ENCODE results near the gene SF3B3. TPM values are rescaled to one million over a fixed set of nuclear protein-coding genes. Genes with fewer than 3 reads are reported as not detected.

Gene SF3B3
- total and polyA plus RNA-seq, 5 donors from 2014 or later = 110 to 190 (median 138) TPM

- DNase-seq (no peak), ATAC-seq (ENCODE audit: low read depth in 2 of 2) (no peak)
- Mint-ChIP-seq H3K9me3 (no peaks in the 10 kb centered on the region), H3K4me1 (peaks cover 0 to 4% (median 0%) of the 10 kb centered on the region in 4 donors), H3K36me3 (no peaks in the 10 kb centered on the region), H3K4me3 (no peak overlapping the region), H3K27ac (no peak overlapping the region), H3K27me3 (peaks cover 17% of the 10 kb centered on the region)
- Histone ChIP-seq H3K27me3 (ENCODE audit: control insufficient read depth, insufficient read depth, low read length) (no peaks in the 10 kb centered on the region), H3K4me3 (ENCODE audit: low read depth, low read length) (no peak overlapping the region), H3K27ac (ENCODE audit: insufficient read depth, low read length, poor library complexity, severe bottlenecking) (no peak overlapping the region), H3K36me3 (ENCODE audit: control insufficient read depth, insufficient read depth, low read length) (no peaks in the 10 kb centered on the region), H3K4me1 (ENCODE audit: control insufficient read depth, insufficient read depth, low read length, poor library complexity, severe bottlenecking) (no peaks in the 10 kb centered on the region), H3K9me3 (ENCODE audit: control insufficient read depth in 2 of 2, low read length in 2 of 2) (no peaks in the 10 kb centered on the region)
Measured at GRCh38 chr16:70608521-70608920, 84.9 kb downstream of the SF3B3 start.

DNA sequence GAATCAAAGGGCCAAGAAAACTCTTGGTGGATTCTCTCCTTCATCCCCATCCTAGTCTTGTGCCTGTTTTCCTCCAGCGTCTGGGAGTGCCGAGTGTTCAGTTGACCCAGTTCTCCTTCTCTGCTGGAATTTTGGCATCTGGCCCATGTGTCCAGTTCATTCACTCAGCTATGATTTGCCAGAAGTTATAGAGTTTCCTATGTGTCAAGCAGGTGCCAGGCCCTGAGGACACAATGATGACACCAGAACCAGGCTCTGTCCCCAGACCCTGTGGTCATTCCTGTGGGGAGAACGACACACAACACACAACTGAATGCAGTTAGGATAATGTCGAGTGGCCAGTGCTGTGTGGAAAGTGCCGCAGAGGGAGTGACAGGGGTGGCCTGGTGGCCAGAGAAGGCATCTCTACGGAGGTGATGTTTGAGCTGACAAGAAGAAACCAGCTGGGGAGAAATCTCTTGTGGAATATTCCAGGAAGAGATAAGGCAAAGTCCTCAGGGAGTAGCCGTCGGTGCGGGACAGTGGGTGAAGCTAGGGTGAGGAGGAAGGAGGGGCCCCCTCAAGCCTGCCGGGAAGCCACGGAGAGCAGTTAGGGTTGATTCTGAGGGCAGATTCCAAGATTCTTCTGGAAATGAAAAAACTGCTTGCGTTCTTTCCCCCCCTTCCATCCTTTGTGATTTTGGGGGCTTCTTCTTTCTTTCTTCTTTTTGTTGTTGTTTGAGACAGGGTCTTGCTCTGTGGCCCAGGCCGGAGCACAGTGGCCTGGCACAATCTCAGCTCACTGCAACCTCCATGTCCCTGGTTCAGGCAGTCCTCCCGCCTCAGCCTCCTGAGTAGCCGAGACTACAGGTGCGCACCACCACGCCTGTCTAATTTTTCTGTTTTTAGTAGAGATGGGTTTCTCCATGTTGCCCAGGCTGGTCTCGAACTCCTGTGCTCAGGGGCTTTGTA, 86.9 kb downstream of the SF3B3 start:
- H3K4me3 Mint-ChIP-seq = no peak overlapping the region
- Histone ChIP-seq H3K4me1 (ENCODE audit: control insufficient read depth, insufficient read depth, low read length, poor library complexity, severe bottlenecking) (no peaks in the 10 kb centered on the region), H3K9me3 (ENCODE audit: control insufficient read depth in 2 of 2, low read length in 2 of 2) (no peaks in the 10 kb centered on the region), H3K27me3 (ENCODE audit: control insufficient read depth, insufficient read depth, low read length) (no peaks in the 10 kb centered on the region), H3K36me3 (ENCODE audit: control insufficient read depth, insufficient read depth, low read length) (no peaks in the 10 kb centered on the region), H3K27ac (ENCODE audit: insufficient read depth, low read length, poor library complexity, severe bottlenecking) (no peak overlapping the region), H3K4me3 (ENCODE audit: low read depth, low read length) (no peak overlapping the region)
- no peaks in the 10 kb centered on the region for H3K9me3 Mint-ChIP-seq
- no peak for DNase-seq
- H3K27ac Mint-ChIP-seq = peak overlapping the region in 1 of 3 donors; percentile 48
- H3K4me1 Mint-ChIP-seq = peaks cover 0 to 4% (median 0%) of the 10 kb centered on the region in 4 donors
- H3K36me3 Mint-ChIP-seq = no peaks in the 10 kb centered on the region
- ATAC-seq (ENCODE audit: low read depth in 2 of 2) = no peak
- peaks cover 20% of the 10 kb centered on the region for H3K27me3 Mint-ChIP-seq

- H3K36me3 Mint-ChIP-seq = no peaks in the 10 kb centered on the region
- ATAC-seq (ENCODE audit: low read depth in 2 of 2) (no peak), DNase-seq (no peak)
- H3K4me3 ChIP-seq (ENCODE audit: low read depth, low read length) = no peak overlapping the region
- H3K27me3 ChIP-seq (ENCODE audit: control insufficient read depth, insufficient read depth, low read length) = no peaks in the 10 kb centered on the region
- no peak overlapping the region for H3K27ac Mint-ChIP-seq
- H3K9me3 ChIP-seq (ENCODE audit: control insufficient read depth in 2 of 2, low read length in 2 of 2) = no peaks in the 10 kb centered on the region
- no peaks in the 10 kb centered on the region for H3K4me1 ChIP-seq (ENCODE audit: control insufficient read depth, insufficient read depth, low read length, poor library complexity, severe bottlenecking)
- no peaks in the 10 kb centered on the region for H3K36me3 ChIP-seq (ENCODE audit: control insufficient read depth, insufficient read depth, low read length)
- no peaks in the 10 kb centered on the region for H3K9me3 Mint-ChIP-seq
- H3K4me1 Mint-ChIP-seq = peaks cover 0 to 4% (median 0%) of the 10 kb centered on the region in 4 donors
- H3K27ac ChIP-seq (ENCODE audit: insufficient read depth, low read length, poor library complexity, severe bottlenecking) = no peak overlapping the region
- H3K4me3 Mint-ChIP-seq = no peak overlapping the region
- H3K27me3 Mint-ChIP-seq = peaks cover 20% of the 10 kb centered on the region
Measured at GRCh38 chr16:70611224-70611598, 87.6 kb downstream of the SF3B3 start.

- no peak overlapping the region for H3K27ac ChIP-seq (ENCODE audit: insufficient read depth, low read length, poor library complexity, severe bottlenecking)
- ATAC-seq (ENCODE audit: low read depth in 2 of 2) (no peak), DNase-seq (no peak)
- Mint-ChIP-seq H3K27me3 (peaks cover 20% of the 10 kb centered on the region), H3K36me3 (no peaks in the 10 kb centered on the region), H3K27ac (no peak overlapping the region), H3K4me3 (no peak overlapping the region), H3K9me3 (no peaks in the 10 kb centered on the region), H3K4me1 (peaks cover 0 to 4% (median 0%) of the 10 kb centered on the region in 4 donors)
- H3K9me3 ChIP-seq (ENCODE audit: control insufficient read depth in 2 of 2, low read length in 2 of 2) = no peaks in the 10 kb centered on the region
- H3K4me3 ChIP-seq (ENCODE audit: low read depth, low read length) = no peak overlapping the region
- H3K4me1 ChIP-seq (ENCODE audit: control insufficient read depth, insufficient read depth, low read length, poor library complexity, severe bottlenecking) = no peaks in the 10 kb centered on the region
- H3K36me3 ChIP-seq (ENCODE audit: control insufficient read depth, insufficient read depth, low read length) = no peaks in the 10 kb centered on the region
- no peaks in the 10 kb centered on the region for H3K27me3 ChIP-seq (ENCODE audit: control insufficient read depth, insufficient read depth, low read length)
Measured at GRCh38 chr16:70611785-70612303, 88.2 kb downstream of the SF3B3 start.

DNA sequence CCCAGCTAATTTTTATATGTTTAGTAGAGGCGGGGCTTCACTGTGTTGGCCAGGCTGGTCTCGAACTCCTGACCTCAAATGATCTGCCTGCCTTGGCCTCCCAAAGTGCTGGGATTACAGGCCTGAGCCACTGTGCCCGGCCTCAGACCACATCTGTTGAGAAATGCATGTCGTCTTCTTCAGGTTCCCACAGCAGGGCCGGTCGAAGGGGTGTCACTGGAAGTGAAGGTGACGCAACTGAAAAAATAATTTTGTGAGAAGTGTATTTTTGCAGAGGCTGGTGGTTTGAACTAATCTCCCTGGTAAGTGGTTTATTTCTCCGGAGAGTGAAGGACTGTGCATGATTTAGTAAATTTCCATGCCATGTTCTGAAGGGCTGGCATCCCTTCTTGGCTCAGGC, 89.3 kb downstream of the SF3B3 start:
- ATAC-seq (ENCODE audit: low read depth in 2 of 2) (no peak), DNase-seq (no peak)
- H3K36me3 Mint-ChIP-seq = no peaks in the 10 kb centered on the region
- Histone ChIP-seq H3K4me1 (ENCODE audit: control insufficient read depth, insufficient read depth, low read length, poor library complexity, severe bottlenecking) (no peaks in the 10 kb centered on the region), H3K4me3 (ENCODE audit: low read depth, low read length) (no peak overlapping the region), H3K36me3 (ENCODE audit: control insufficient read depth, insufficient read depth, low read length) (no peaks in the 10 kb centered on the region), H3K9me3 (ENCODE audit: control insufficient read depth in 2 of 2, low read length in 2 of 2) (no peaks in the 10 kb centered on the region), H3K27me3 (ENCODE audit: control insufficient read depth, insufficient read depth, low read length) (no peaks in the 10 kb centered on the region), H3K27ac (ENCODE audit: insufficient read depth, low read length, poor library complexity, severe bottlenecking) (no peak overlapping the region)
- H3K4me1 Mint-ChIP-seq = peaks cover 0 to 4% (median 0%) of the 10 kb centered on the region in 4 donors
- H3K27ac Mint-ChIP-seq = no peak overlapping the region
- H3K9me3 Mint-ChIP-seq = no peaks in the 10 kb centered on the region
- peaks cover 13% of the 10 kb centered on the region for H3K27me3 Mint-ChIP-seq
- H3K4me3 Mint-ChIP-seq = no peak overlapping the region

- ATAC-seq (ENCODE audit: low read depth in 2 of 2) = no peak
- no peaks in the 10 kb centered on the region for H3K36me3 Mint-ChIP-seq
- no peak overlapping the region for H3K4me3 ChIP-seq (ENCODE audit: low read depth, low read length)
Measured at GRCh38 chr16:70614208-70614951, 90.8 kb downstream of the SF3B3 start.

GRCh38 chr16:70615945-70616344, 92.3 kb downstream of the SF3B3 start:
- H3K9me3 ChIP-seq (ENCODE audit: control insufficient read depth in 2 of 2, low read length in 2 of 2) = no peaks in the 10 kb centered on the region
- H3K36me3 Mint-ChIP-seq = no peaks in the 10 kb centered on the region
- no peak overlapping the region for H3K27ac Mint-ChIP-seq
- no peak overlapping the region for H3K4me3 ChIP-seq (ENCODE audit: low read depth, low read length)
- H3K4me1 Mint-ChIP-seq = no peaks in the 10 kb centered on the region
- no peaks in the 10 kb centered on the region for H3K9me3 Mint-ChIP-seq
- H3K27me3 ChIP-seq (ENCODE audit: control insufficient read depth, insufficient read depth, low read length) = no peaks in the 10 kb centered on the region
- H3K4me1 ChIP-seq (ENCODE audit: control insufficient read depth, insufficient read depth, low read length, poor library complexity, severe bottlenecking) = no peaks in the 10 kb centered on the region
- DNase-seq (no peak), ATAC-seq (ENCODE audit: low read depth in 2 of 2) (no peak)
- no peak overlapping the region for H3K27ac ChIP-seq (ENCODE audit: insufficient read depth, low read length, poor library complexity, severe bottlenecking)
- peaks cover 13% of the 10 kb centered on the region for H3K27me3 Mint-ChIP-seq
- H3K4me3 Mint-ChIP-seq = no peak overlapping the region
- no peaks in the 10 kb centered on the region for H3K36me3 ChIP-seq (ENCODE audit: control insufficient read depth, insufficient read depth, low read length)

More at GRCh38 chr16:70614208-70614951, 90.8 kb downstream of the SF3B3 start:
- Mint-ChIP-seq H3K27ac (no peak overlapping the region), H3K27me3 (peaks cover 13% of the 10 kb centered on the region), H3K9me3 (no peaks in the 10 kb centered on the region), H3K4me1 (peaks cover 0 to 4% (median 0%) of the 10 kb centered on the region in 4 donors), H3K4me3 (no peak overlapping the region)
- H3K27ac ChIP-seq (ENCODE audit: insufficient read depth, low read length, poor library complexity, severe bottlenecking) = no peak overlapping the region
- H3K27me3 ChIP-seq (ENCODE audit: control insufficient read depth, insufficient read depth, low read length) = no peaks in the 10 kb centered on the region
- H3K4me1 ChIP-seq (ENCODE audit: control insufficient read depth, insufficient read depth, low read length, poor library complexity, severe bottlenecking) = no peaks in the 10 kb centered on the region
- DNase-seq = no peak
- no peaks in the 10 kb centered on the region for H3K36me3 ChIP-seq (ENCODE audit: control insufficient read depth, insufficient read depth, low read length)
- no peaks in the 10 kb centered on the region for H3K9me3 ChIP-seq (ENCODE audit: control insufficient read depth in 2 of 2, low read length in 2 of 2)
